ENCODE results near the gene HCST.

Gene HCST

DNA sequence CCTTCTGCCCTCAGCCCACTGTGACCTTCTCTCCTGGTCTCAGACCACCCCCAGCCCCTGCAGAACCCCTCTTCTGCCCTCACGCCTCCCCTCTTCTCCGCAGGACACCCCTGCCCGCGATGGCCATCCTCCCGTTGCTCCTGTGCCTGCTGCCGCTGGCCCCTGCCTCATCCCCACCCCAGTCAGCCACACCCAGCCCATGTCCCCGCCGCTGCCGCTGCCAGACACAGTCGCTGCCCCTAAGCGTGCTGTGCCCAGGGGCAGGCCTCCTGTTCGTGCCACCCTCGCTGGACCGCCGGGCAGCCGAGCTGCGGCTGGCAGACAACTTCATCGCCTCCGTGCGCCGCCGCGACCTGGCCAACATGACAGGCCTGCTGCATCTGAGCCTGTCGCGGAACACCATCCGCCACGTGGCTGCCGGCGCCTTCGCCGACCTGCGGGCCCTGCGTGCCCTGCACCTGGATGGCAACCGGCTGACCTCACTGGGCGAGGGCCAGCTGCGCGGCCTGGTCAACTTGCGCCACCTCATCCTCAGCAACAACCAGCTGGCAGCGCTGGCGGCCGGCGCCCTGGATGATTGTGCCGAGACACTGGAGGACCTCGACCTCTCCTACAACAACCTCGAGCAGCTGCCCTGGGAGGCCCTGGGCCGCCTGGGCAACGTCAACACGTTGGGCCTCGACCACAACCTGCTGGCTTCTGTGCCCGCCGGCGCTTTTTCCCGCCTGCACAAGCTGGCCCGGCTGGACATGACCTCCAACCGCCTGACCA, 37.2 kb downstream of the HCST start (continued):
- TF ChIP-seq, protein P1, sequence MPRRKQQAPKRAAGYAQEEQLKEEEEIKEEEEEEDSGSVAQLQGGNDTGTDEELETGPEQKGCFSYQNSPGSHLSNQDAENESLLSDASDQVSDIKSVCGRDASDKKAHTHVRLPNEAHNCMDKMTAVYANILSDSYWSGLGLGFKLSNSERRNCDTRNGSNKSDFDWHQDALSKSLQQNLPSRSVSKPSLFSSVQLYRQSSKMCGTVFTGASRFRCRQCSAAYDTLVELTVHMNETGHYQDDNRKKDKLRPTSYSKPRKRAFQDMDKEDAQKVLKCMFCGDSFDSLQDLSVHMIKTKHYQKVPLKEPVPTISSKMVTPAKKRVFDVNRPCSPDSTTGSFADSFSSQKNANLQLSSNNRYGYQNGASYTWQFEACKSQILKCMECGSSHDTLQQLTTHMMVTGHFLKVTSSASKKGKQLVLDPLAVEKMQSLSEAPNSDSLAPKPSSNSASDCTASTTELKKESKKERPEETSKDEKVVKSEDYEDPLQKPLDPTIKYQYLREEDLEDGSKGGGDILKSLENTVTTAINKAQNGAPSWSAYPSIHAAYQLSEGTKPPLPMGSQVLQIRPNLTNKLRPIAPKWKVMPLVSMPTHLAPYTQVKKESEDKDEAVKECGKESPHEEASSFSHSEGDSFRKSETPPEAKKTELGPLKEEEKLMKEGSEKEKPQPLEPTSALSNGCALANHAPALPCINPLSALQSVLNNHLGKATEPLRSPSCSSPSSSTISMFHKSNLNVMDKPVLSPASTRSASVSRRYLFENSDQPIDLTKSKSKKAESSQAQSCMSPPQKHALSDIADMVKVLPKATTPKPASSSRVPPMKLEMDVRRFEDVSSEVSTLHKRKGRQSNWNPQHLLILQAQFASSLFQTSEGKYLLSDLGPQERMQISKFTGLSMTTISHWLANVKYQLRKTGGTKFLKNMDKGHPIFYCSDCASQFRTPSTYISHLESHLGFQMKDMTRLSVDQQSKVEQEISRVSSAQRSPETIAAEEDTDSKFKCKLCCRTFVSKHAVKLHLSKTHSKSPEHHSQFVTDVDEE (CRISPR knock-in tag; IDR thresholded peaks at IDR 0.05) = no peak

DNA sequence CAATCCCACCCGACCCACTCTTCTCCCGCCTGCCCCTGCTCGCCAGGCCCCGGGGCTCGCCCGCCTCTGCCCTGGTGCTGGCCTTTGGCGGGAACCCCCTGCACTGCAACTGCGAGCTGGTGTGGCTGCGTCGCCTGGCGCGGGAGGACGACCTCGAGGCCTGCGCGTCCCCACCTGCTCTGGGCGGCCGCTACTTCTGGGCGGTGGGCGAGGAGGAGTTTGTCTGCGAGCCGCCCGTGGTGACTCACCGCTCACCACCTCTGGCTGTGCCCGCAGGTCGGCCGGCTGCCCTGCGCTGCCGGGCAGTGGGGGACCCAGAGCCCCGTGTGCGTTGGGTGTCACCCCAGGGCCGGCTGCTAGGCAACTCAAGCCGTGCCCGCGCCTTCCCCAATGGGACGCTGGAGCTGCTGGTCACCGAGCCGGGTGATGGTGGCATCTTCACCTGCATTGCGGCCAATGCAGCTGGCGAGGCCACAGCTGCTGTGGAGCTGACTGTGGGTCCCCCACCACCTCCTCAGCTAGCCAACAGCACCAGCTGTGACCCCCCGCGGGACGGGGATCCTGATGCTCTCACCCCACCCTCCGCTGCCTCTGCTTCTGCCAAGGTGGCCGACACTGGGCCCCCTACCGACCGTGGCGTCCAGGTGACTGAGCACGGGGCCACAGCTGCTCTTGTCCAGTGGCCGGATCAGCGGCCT, 37.9 kb downstream of the HCST start:
- no peak for ATAC-seq
- no peak for TF ChIP-seq TOX (CRISPR knock-in tag; IDR thresholded peaks at IDR 0.05; ENCODE audit: borderline replicate concordance)
- no peak for TF ChIP-seq CSDC2 (CRISPR knock-in tag; IDR thresholded peaks at IDR 0.05)
- no peak for TF ChIP-seq PATZ1 (CRISPR knock-in tag; IDR thresholded peaks at IDR 0.05; ENCODE audit: borderline replicate concordance)
- no peak for TF ChIP-seq GLIS3 (CRISPR knock-in tag; IDR thresholded peaks at IDR 0.05)
- no peak for TF ChIP-seq OSR1 (CRISPR knock-in tag; IDR thresholded peaks at IDR 0.05)
- no peak for TF ChIP-seq ZFP30 (CRISPR knock-in tag; IDR thresholded peaks at IDR 0.05)
- TF ChIP-seq ZNF70 (CRISPR knock-in tag; IDR thresholded peaks at IDR 0.05) = no peak
- TF ChIP-seq RARB (CRISPR knock-in tag; IDR thresholded peaks at IDR 0.05) = no peak
- TF ChIP-seq, protein P2, sequence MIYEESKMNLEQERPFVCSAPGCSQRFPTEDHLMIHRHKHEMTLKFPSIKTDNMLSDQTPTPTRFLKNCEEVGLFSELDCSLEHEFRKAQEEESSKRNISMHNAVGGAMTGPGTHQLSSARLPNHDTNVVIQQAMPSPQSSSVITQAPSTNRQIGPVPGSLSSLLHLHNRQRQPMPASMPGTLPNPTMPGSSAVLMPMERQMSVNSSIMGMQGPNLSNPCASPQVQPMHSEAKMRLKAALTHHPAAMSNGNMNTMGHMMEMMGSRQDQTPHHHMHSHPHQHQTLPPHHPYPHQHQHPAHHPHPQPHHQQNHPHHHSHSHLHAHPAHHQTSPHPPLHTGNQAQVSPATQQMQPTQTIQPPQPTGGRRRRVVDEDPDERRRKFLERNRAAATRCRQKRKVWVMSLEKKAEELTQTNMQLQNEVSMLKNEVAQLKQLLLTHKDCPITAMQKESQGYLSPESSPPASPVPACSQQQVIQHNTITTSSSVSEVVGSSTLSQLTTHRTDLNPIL (CRISPR knock-in tag; IDR thresholded peaks at IDR 0.05; ENCODE audit: low read depth) = no peak
- no peak for TF ChIP-seq TCF4 (CRISPR knock-in tag; IDR thresholded peaks at IDR 0.05; ENCODE audit: borderline replicate concordance)
- TF ChIP-seq, protein P1 (CRISPR knock-in tag; IDR thresholded peaks at IDR 0.05) = no peak
- TF ChIP-seq ZFP3 (CRISPR knock-in tag; IDR thresholded peaks at IDR 0.05) = no peak
- TF ChIP-seq ZNF565 (CRISPR knock-in tag; conservative IDR thresholded peaks at IDR 0.05; ENCODE audit: low read depth) = no peak
- no peak for TF ChIP-seq ISL1 (CRISPR knock-in tag; IDR thresholded peaks at IDR 0.05)
- no peak for TF ChIP-seq ESRRG (CRISPR knock-in tag; IDR thresholded peaks at IDR 0.05)
- TF ChIP-seq BACH2 (CRISPR knock-in tag; IDR thresholded peaks at IDR 0.05; ENCODE audit: borderline replicate concordance) = no peak
- TF ChIP-seq PPARA (CRISPR knock-in tag; IDR thresholded peaks at IDR 0.05; ENCODE audit: borderline replicate concordance) = no peak
- no peak for TF ChIP-seq CSRNP3 (CRISPR knock-in tag; IDR thresholded peaks at IDR 0.05)

DNA sequence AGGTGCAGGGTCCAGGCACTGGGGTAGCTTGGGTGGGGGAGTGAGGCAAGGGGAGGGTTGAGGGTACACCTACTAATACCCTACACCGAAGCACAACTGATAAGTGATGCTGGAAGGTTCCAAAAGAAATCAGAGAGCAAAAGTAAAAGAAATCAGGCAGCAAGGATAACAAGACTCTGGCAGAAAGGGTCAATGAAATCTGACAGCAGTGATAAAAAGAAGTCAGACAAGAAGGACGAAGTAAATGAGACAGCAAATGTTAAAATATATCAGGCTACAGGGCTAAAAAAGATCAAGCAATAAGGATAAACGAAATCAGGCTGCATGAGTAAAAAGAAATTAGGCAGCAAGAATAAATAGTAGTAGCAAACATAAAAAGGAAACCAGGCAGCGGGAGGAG, 38.5 kb downstream of the HCST start:
- ATAC-seq = no peak
- TF ChIP-seq ESRRG (CRISPR knock-in tag; IDR thresholded peaks at IDR 0.05) = no peak
